GM19463 (cell line): Measurements from ENCODE around the gene PEX11G.
"Not testable (repeated sequence)": the region's sequence is repeated elsewhere in the genome, so short reads cannot be mapped to it uniquely, and the experiment has no call there.

Source experiments
- ATAC-seq: cut with Tn5 transposase; IDR thresholded peaks from one replicate; pipeline ENCODE4 v1.9.1; 2021; ENCODE audit warnings: mild to moderate bottlenecking, moderate library complexity; ENCODE audit not compliant: unreplicated experiment

PEX11G gene

DNA sequence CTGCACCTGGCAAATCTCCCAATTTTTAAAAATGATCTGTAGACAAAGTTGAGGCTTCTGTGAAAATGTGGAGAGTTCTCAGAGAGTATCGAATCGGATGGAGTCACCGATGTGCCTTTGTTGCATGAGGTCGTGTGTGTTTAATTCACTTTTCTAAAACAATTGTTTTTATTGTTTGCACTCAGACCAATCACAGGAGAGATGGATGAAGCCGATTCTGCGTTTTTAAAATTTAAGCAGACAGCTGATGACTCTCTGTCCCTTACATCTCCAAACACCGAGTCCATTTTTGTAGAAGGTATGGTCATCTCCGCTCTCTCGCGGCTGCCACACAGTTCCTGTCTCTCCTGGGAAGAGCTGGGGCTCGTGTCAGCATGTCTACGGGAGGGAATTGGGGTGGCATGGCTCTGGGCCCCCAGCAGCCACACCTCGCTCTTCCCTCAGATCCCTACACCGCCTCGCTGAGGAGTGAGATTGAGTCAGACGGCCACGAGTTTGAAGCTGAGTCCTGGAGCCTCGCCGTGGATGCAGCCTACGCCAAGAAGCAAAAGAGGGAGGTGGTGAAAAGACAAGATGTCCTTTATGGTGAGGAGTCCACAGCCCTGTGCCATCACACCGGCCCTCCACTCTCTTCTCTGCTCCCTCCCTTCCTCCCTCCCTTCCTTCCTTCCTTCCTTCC, 47.2 kb downstream of the PEX11G start:
- ATAC-seq = no peak

DNA sequence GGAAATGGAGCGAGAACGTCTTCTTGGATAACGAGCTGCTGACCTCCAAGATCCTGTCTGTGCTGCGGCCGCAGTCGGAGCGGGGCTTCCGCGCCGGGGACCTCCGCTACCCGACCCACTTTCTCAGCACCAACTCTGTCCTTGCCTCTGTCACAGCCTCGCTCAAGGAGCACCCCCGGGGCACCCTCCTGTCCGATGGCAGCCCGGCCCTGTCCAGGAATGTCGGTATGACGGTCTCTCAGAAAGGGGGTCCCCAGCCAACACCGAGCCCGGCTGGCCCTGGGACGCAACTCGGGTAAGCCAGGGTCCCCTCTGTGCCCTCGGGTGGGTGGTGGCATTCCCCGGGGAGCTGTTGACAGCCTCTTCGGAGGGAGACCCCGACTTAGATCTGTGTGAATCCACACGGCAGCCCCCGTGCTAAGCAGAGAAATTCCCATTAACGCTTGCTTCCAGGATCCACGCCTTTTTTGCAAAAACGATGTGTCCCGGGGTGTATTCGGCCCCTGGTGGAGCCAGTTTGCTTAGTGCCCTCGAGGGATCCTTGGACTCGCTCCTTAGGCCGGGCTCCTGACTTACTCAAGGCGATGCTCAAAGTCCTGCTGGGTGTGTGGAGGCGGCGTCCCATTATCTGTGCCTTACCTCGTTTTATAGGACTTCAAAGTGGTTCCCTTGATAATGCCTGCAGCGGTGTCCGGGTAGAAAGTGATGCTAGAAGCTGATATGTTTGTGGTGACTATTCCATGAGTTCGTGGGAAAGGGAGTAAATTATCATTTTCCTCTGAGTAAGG, 48.5 kb downstream of the PEX11G start:
- no peak for ATAC-seq

DNA sequence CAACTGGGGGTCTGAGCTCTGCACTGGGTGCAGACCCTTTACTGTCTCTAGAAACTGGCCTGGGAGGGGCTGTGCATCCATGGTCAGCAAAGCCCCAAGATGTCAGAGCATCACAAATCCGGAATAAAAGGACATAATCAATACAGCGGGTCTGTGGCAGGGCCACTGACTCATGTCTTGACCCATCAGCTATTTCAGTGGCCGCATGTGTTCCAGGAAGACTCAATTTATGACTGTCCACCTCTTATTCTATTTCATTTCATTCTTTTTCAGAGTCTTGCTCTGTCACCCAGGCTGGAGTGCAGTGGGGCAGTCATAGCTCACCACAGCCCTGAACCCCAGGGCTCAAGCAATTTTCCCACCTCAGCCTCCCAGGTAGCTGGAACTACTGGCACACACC, 53.2 kb downstream of the PEX11G start:
- ATAC-seq = no peak

DNA sequence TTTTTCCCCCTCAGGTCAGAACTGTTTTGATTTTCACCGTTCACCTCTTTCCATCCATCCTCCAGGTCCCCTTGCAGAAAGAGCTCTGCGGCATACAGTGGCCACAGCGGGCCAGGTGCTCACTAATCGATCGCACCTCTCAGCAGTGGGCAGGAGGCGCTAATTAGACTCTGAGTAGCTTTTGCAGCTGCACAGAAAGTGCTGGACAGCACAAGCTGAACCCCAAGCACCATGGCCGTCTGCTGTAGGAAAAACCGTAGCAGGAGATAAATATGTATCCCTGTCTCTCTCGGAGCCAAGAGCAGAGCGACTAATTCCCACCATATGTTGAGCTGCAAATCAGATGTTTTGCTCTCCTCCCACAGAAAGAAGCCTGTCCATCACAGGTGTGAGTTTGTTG, 54.4 kb downstream of the PEX11G start:
- no peak for ATAC-seq

DNA sequence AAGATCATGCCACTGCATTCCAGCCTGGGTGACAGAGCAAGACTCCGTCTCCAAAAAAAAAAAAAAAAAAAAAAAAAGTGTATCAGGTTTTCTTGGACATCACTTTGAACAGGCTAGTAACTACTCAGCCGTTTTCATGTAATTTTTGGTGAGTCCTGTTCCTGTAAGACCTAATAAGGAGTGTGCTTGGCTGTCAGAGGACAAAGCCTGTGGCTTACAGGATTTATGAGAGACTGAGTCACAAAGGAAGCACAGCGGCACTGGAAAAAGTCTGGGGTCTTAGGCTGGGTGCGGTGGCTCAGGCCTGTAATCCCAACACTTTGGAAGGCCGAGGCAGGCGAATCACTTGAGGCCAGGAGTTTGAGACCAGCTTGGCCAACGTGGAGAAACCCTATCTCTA, 55.4 kb downstream of the PEX11G start:
- not testable (repeated sequence) for ATAC-seq

DNA sequence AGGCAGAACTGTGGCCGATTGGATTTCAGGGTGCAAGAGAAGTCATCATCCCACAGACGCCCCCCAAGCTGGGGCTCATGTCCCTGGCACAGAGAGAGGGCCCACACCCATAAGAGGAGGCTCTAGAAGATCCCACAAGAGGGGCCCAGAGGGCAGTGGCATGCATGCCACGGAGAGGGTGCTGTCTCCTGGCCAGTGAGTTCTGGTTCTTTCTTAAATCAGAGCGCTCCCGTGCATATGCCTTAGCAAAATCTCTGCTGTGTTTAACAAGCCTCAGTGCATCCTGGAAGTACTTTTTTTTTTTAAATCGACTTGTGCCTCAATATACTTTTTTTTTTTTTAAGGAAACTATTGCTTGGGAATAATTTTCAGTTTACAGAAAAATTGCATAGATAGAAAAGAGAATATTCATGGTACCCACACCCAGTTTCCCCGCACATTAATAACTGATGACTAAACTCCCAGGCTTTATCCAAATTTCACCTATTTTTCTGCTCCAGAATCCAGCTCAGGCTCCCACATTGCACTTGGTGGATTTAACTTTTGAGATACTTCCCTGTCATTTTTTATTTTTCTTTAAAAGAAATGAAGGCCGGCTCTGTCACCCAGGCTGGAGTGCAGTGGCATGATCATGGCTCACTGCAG, 59.1 kb downstream of the PEX11G start:
- ATAC-seq = no peak

DNA sequence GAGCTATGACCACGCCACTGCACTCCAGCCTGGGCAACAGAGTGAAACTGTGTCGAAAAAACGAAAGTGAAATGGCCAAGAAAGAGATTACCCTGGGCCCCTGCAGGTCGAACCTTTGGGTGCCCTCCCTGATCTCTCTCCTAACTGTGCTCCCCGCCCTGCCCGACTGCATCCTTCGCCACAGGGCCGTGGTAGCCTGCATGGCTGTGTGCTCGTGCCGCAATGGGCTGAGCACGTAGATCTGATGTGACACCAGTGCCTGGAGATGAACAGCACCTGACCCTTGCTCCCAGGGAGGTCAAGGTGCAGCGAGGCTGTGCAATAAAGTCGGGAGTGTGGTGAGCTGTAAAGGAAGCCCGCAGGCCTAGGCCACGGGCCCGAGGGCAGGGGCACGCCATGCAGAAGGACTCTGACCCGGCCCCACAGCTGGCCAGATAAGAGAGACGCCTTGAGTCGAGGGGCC, 60.2 kb downstream of the PEX11G start:
- ATAC-seq = no peak

DNA sequence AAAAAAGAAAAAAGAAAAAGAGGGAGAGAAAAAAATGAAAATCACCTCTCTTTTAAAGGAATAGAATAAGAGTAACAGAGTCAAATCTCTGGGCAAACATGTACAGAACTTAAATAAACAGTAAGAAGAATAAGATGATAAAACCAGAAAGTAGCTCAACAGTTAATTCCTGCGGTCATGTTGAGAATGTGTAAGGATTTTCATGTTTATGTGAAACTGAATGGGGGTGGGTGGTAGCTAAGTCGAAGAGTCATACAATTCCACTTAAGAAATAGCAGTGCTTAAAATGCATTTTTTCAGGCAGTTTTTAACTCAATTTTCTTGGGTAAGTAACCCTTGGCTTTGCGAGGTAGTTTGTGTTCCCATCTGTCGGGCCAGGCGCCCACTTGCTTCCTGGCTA, 60.9 kb downstream of the PEX11G start:
- no peak for ATAC-seq

DNA sequence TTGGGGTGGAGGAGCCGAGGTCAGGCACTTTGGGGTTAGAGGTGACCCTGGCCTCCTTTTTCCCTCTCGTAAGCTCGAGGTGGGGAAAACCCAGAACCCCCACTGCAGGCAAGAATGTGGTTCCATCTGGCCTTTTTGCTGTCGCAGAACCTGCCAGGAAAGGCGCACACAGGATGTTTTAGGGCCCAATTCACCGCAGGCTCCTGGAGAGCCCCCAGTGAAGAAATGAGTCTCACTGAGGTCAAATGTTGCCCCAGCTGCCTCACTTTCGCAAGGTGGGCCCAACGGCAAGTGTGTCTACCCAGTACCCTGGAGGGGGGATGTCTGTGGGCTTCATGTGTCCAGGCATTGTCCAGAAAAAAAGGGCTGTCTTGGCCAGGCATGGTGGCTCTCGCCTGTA, 61.8 kb downstream of the PEX11G start:
- no peak for ATAC-seq
